ENCODE data around the gene C1QBP. TPM values are rescaled to one million over a fixed set of nuclear protein-coding genes. Genes with fewer than 3 reads are reported as not detected.
"Not testable (repeated sequence)": the region's sequence is repeated elsewhere in the genome, so short reads cannot be mapped to it uniquely, and the experiment has no call there.

Gene C1QBP
- 143 TPM for total RNA-seq

GRCh38 chr17:5438716-5439445, at the start of gene C1QBP:
Gene C1QBP (minus strand): TSS chr17:5439155. CDS start chr17:5439073, 82 bp downstream.
- DNase-seq (ENCODE audit: low spot score), result peak; percentile 94

- no peak for DNase-seq (ENCODE audit: low spot score)
Measured at GRCh38 chr17:5488752-5489151, 49.8 kb upstream of the C1QBP start.

- peak; percentile 99 for DNase-seq (ENCODE audit: low spot score)
Measured at GRCh38 chr17:5486206-5487124, 47.5 kb upstream of the C1QBP start, which contains the start of gene MIS12. Gene MIS12 (plus strand): TSS chr17:5486566. CDS start chr17:5488863, 2,297 bp downstream.

- no peak for DNase-seq (ENCODE audit: low spot score)
Measured at GRCh38 chr17:5485270-5486205, 46.6 kb upstream of the C1QBP start, which contains the start of gene DERL2. Gene DERL2 (minus strand): TSS chr17:5486178. CDS start chr17:5486161, 17 bp downstream.

- no peak for DNase-seq (ENCODE audit: low spot score)
Measured at GRCh38 chr17:5481451-5481850, 42.5 kb upstream of the C1QBP start.

- no peak for DNase-seq (ENCODE audit: low spot score)
Measured at GRCh38 chr17:5480962-5481361, 42.0 kb upstream of the C1QBP start.

GRCh38 chr17:5478992-5479391, 40.0 kb upstream of the C1QBP start:
- DNase-seq (ENCODE audit: low spot score), result no peak

- no peak for DNase-seq (ENCODE audit: low spot score)
Measured at GRCh38 chr17:5473906-5474305, 35.0 kb upstream of the C1QBP start.

- no peak for DNase-seq (ENCODE audit: low spot score)
Measured at GRCh38 chr17:5472511-5472910, 33.6 kb upstream of the C1QBP start.

GRCh38 chr17:5468075-5468473, 29.1 kb upstream of the C1QBP start:
- no peak for DNase-seq (ENCODE audit: low spot score)

GRCh38 chr17:5467416-5467815, 28.5 kb upstream of the C1QBP start:
- DNase-seq (ENCODE audit: low spot score), result no peak

GRCh38 chr17:5466295-5466694, 27.3 kb upstream of the C1QBP start:
- no peak for DNase-seq (ENCODE audit: low spot score)

GRCh38 chr17:5464717-5465507, 26.0 kb upstream of the C1QBP start:
- no peak for DNase-seq (ENCODE audit: low spot score)

- no peak for DNase-seq (ENCODE audit: low spot score)
Measured at GRCh38 chr17:5446786-5447185, 7.8 kb upstream of the C1QBP start.

GRCh38 chr17:5444209-5444608, 5.3 kb upstream of the C1QBP start:
- no peak for DNase-seq (ENCODE audit: low spot score)

- DNase-seq (ENCODE audit: low spot score), result no peak
Measured at GRCh38 chr17:5443728-5444127, 4.8 kb upstream of the C1QBP start.

GRCh38 chr17:5439446-5439764, 450 bp upstream of the C1QBP start:
- DNase-seq (ENCODE audit: low spot score), result no peak

- DNase-seq (ENCODE audit: low spot score), result no peak
Measured at GRCh38 chr17:5437721-5438317, 1.1 kb downstream of the C1QBP start.

- not testable (repeated sequence) for DNase-seq (ENCODE audit: low spot score)
Measured at GRCh38 chr17:5435781-5436315, 3.1 kb downstream of the C1QBP start.

GRCh38 chr17:5434984-5435383, 4.0 kb downstream of the C1QBP start:
- DNase-seq (ENCODE audit: low spot score), result no peak

Measured in ureter (tissue), 1 donor.